Measurements from ENCODE around the gene NINL. TPM values are rescaled to one million over a fixed set of nuclear protein-coding genes. Genes with fewer than 3 reads are reported as not detected.
A peak's percentile ranks its signal among the peaks of the same experiment; 100 is the strongest.

The NINL gene
- polyA plus RNA-seq, 1 donor: 30.9 TPM

DNA sequence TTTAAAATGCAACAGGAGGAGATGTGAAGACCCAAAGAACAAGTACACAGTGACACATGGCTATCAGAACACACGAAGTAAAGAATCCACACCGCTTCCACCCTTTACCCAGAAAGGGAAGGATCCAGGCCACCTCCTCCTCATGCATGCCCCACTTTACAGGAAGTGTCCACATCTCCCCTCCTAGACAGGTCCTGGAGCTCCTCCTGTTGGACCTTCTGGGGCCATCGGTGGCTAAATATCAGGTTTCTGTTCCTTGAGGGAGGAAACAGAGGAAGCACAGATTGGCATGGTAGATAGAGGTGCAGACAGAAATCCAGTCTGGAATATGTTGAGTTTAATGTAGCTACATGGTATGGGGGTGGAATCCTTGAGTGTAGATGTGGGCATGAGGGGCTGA, 10.9 kb downstream of the NINL start:
- Histone ChIP-seq H3K27me3 (ENCODE audit: control insufficient read depth, insufficient read depth, low read length) (no peaks in the 10 kb centered on the region), H3K27ac (ENCODE audit: low read length) (no peak overlapping the region), H3K4me3 (ENCODE audit: low read length) (no peak overlapping the region), H3K9me3 (ENCODE audit: control insufficient read depth, low read depth, low read length) (no peaks in the 10 kb centered on the region), H3K36me3 (ENCODE audit: control insufficient read depth, insufficient read depth, low read length) (peaks cover 2% of the 10 kb centered on the region), H3K4me1 (ENCODE audit: control insufficient read depth, insufficient read depth, low read length) (peaks cover 12% of the 10 kb centered on the region)
- no CpG with 5 or more reads among the region's 3 CpGs for WGBS (ENCODE audit: insufficient coverage, low lambda C conversion rate)
- peak in 1 of 2 donors; percentile 33 for DNase-seq

DNA sequence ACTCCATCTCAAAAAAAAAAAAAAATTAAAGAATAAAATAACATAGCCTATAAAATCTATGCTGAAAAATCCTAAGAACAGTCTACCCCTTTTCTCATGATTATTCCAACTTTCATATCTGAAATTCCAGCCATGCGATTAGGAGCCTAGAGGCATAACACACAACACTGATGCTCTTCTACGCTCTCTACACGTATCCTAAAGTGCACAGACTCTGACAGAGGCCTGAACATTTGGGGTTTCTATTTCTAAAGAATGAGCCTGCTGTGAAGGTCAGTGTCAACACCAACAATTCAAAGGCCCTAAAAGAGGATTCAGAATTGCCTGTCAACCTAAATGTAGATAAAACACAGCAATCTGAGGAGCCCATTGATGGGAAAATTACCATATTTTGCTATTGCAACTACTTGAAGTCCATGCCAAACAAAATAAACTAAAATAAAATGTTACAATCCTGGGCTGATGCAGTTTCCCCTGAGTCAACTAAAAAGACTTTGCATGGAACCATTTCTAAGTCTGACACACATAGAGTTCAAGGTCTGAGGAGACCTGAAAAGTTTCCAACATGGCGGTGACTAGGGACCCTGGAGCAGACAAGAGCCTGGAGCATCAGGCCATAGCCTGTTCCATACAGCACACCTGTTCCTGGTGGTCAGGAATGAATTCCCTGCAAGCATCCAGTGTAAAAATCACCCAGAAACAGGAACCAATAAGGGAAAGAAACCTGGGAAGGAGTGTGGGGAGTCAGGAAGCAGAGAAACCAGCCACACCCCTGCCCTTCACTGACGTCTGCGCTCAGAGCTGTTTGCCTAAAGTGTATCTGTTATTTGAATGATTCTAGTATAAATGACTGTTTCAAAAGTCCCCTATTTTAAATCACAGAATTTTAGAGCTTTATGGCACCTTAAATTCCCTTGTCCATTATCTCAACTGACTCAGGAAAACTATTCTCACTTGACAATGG, 11.8 kb downstream of the NINL start:
- no peak overlapping the region for H3K4me3 ChIP-seq (ENCODE audit: low read length)
- no peaks in the 10 kb centered on the region for H3K9me3 ChIP-seq (ENCODE audit: control insufficient read depth, low read depth, low read length)
- peaks cover 4% of the 10 kb centered on the region for H3K36me3 ChIP-seq (ENCODE audit: control insufficient read depth, insufficient read depth, low read length)
- H3K4me1 ChIP-seq (ENCODE audit: control insufficient read depth, insufficient read depth, low read length): peaks cover 7% of the 10 kb centered on the region
- DNase-seq: no peak
- H3K27me3 ChIP-seq (ENCODE audit: control insufficient read depth, insufficient read depth, low read length): no peaks in the 10 kb centered on the region
- WGBS (ENCODE audit: insufficient coverage, low lambda C conversion rate): no CpG with 5 or more reads among the region's 6 CpGs
- no peak overlapping the region for H3K27ac ChIP-seq (ENCODE audit: low read length)

DNA sequence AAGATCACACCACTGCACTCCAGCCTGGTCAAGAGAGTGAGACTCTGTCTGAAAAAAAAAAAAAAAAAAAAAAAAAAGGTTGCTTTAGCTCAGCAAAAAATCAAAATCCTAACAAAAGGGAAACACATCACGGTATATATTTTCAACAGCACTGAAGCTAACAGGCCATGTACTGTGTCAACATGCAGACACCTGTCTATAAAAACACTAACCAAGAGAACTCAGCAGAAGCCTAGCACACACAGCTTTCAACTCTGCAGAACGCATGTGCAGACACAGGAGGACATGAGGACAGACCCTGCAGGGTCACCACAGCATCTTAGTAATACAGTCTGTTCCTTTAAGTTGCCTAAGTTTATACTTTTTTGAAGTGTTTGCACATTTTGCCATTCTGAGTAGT, 13.5 kb downstream of the NINL start:
- Histone ChIP-seq H3K36me3 (ENCODE audit: control insufficient read depth, insufficient read depth, low read length) (peaks cover 3% of the 10 kb centered on the region), H3K4me3 (ENCODE audit: low read length) (no peak overlapping the region), H3K4me1 (ENCODE audit: control insufficient read depth, insufficient read depth, low read length) (peaks cover 7% of the 10 kb centered on the region), H3K9me3 (ENCODE audit: control insufficient read depth, low read depth, low read length) (no peaks in the 10 kb centered on the region), H3K27me3 (ENCODE audit: control insufficient read depth, insufficient read depth, low read length) (no peaks in the 10 kb centered on the region), H3K27ac (ENCODE audit: low read length) (peak overlapping the region; percentile 1)
- 20% methylated on average over 1 of the region's 2 CpGs for WGBS (ENCODE audit: insufficient coverage, low lambda C conversion rate)
- peak in 1 of 2 donors; percentile 42 for DNase-seq

DNA sequence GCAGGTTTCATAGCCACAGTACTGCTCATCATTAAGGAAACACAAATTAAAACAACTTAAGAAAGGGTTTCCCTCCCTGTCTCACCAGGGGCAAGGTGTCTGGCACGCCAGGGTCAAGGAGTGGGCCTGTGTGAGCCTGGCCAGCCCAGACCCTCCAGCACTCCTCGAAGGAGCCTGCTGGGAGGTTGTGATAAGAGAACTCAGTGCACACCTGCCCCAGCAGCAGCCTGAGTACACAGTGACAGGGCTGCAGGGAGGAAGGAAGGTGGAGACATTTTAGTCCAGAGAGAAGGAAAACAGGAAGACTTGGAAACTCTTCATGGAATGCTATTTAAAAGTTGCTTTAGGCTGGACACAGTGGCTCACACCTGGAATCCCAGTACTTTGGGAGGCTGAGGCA, 14.1 kb downstream of the NINL start:
- H3K4me1 ChIP-seq (ENCODE audit: control insufficient read depth, insufficient read depth, low read length): peaks cover 7% of the 10 kb centered on the region
- no peaks in the 10 kb centered on the region for H3K27me3 ChIP-seq (ENCODE audit: control insufficient read depth, insufficient read depth, low read length)
- WGBS (ENCODE audit: insufficient coverage, low lambda C conversion rate): no CpG with 5 or more reads among the region's 2 CpGs
- H3K27ac ChIP-seq (ENCODE audit: low read length): peak overlapping the region; percentile 68
- peak in 1 of 2 donors; percentile 44 for DNase-seq
- H3K4me3 ChIP-seq (ENCODE audit: low read length): no peak overlapping the region
- no peaks in the 10 kb centered on the region for H3K9me3 ChIP-seq (ENCODE audit: control insufficient read depth, low read depth, low read length)
- peaks cover 2% of the 10 kb centered on the region for H3K36me3 ChIP-seq (ENCODE audit: control insufficient read depth, insufficient read depth, low read length)

DNA sequence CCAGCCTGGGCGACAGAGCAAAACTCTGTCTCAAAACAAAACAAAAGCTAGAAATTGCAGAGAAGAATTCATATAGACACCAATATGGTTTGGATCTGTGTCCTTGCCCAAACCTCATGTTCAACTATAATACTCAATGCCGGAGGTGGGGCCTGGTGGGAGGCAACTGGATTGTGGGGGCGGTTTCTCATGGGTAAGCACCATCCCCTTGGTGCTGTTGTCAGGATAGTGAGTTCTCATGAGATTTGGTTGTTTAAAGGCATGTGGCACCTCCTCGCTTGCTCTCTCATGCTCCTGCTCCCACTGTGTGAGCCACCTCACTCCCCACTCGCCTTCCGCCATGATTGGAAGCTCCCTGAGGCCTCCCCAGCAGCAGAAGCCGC, 15.2 kb downstream of the NINL start:
- Histone ChIP-seq H3K9me3 (ENCODE audit: control insufficient read depth, low read depth, low read length) (no peaks in the 10 kb centered on the region), H3K36me3 (ENCODE audit: control insufficient read depth, insufficient read depth, low read length) (peaks cover 2% of the 10 kb centered on the region), H3K4me3 (ENCODE audit: low read length) (no peak overlapping the region), H3K4me1 (ENCODE audit: control insufficient read depth, insufficient read depth, low read length) (peaks cover 7% of the 10 kb centered on the region), H3K27ac (ENCODE audit: low read length) (no peak overlapping the region), H3K27me3 (ENCODE audit: control insufficient read depth, insufficient read depth, low read length) (no peaks in the 10 kb centered on the region)
- WGBS (ENCODE audit: insufficient coverage, low lambda C conversion rate): no CpG with 5 or more reads among the region's 7 CpGs
- no peak for DNase-seq

DNA sequence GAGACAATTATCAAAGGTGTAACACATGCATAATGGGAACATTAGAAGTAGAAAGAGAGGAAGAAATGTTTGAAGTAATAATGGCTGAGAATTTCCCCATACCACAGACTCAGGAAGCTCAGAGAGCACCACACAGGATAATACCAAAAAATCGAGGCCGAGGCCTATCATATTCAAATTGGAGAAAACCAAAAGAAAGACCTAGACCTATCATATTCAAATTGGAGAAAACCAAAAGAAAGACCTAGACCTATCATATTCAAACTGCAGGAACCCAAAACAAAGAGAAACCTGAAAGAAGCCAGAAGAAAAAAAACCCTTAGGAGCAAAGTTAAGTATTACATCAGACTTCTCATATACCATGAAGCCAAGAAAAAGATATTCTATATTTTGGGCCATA, 18.0 kb downstream of the NINL start:
- DNase-seq: no peak
- no CpG with 5 or more reads among the region's 2 CpGs for WGBS (ENCODE audit: insufficient coverage, low lambda C conversion rate)
- no peak overlapping the region for H3K4me3 ChIP-seq (ENCODE audit: low read length)
- H3K4me1 ChIP-seq (ENCODE audit: control insufficient read depth, insufficient read depth, low read length): peaks cover 7% of the 10 kb centered on the region
- H3K9me3 ChIP-seq (ENCODE audit: control insufficient read depth, low read depth, low read length): no peaks in the 10 kb centered on the region
- H3K27ac ChIP-seq (ENCODE audit: low read length): no peak overlapping the region
- no peaks in the 10 kb centered on the region for H3K27me3 ChIP-seq (ENCODE audit: control insufficient read depth, insufficient read depth, low read length)
- H3K36me3 ChIP-seq (ENCODE audit: control insufficient read depth, insufficient read depth, low read length): peaks cover 2% of the 10 kb centered on the region

DNA sequence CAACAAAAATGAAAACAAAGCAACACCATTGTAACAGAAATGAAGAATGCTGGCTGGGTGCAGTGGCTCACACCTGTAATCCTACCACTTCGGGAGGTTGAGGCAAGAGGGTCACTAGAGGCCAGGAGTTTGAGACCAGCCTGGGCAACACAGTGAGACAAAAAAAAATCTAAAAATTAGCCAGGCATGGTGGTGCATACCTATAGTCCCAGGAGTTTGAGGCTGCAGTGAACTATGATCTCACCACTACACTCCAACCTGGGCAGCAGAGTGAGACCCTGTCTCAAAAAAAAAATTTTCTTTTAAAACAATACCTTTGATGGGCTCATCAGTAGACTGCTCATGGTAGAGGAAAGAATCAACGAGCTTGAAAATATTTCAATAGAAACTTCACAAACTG, 18.5 kb downstream of the NINL start:
- Histone ChIP-seq H3K36me3 (ENCODE audit: control insufficient read depth, insufficient read depth, low read length) (peaks cover 2% of the 10 kb centered on the region), H3K4me1 (ENCODE audit: control insufficient read depth, insufficient read depth, low read length) (peaks cover 6% of the 10 kb centered on the region), H3K4me3 (ENCODE audit: low read length) (no peak overlapping the region), H3K27me3 (ENCODE audit: control insufficient read depth, insufficient read depth, low read length) (no peaks in the 10 kb centered on the region), H3K27ac (ENCODE audit: low read length) (no peak overlapping the region), H3K9me3 (ENCODE audit: control insufficient read depth, low read depth, low read length) (no peaks in the 10 kb centered on the region)
- WGBS (ENCODE audit: insufficient coverage, low lambda C conversion rate): 92% methylated on average over 1 of the region's 2 CpGs
- DNase-seq: no peak

DNA sequence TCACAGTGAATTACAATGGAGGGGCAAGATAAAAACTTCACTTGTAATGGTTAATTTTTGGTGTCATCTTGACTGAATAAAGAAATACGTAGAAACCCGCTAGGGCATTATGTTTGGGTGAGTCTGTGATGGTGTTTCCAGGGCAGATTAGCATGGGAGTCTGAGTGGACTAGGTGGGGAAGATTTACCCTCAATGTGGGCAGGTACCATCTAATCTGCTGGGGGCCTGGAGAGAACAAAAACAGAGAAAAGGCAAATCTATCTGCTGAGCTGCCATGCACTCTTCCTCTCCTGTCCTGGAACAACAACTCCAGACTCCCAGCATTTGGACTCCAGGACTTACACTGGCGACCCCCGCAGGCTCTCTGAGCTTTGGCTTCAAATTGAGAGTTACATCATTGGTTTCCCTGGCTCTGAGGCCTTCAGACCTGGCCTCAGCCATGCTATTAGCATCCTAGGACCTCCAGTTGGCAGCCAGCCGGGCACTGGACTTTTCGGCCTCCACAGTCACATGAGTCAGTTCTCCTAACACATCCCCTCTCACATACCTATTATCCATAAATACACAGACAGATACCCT, 19.7 kb downstream of the NINL start:
- Histone ChIP-seq H3K27me3 (ENCODE audit: control insufficient read depth, insufficient read depth, low read length) (no peaks in the 10 kb centered on the region), H3K4me3 (ENCODE audit: low read length) (no peak overlapping the region), H3K9me3 (ENCODE audit: control insufficient read depth, low read depth, low read length) (peaks cover 2% of the 10 kb centered on the region), H3K36me3 (ENCODE audit: control insufficient read depth, insufficient read depth, low read length) (peaks cover 2% of the 10 kb centered on the region), H3K4me1 (ENCODE audit: control insufficient read depth, insufficient read depth, low read length) (no peaks in the 10 kb centered on the region), H3K27ac (ENCODE audit: low read length) (no peak overlapping the region)
- no CpG with 5 or more reads among the region's 6 CpGs for WGBS (ENCODE audit: insufficient coverage, low lambda C conversion rate)
- no peak for DNase-seq

DNA sequence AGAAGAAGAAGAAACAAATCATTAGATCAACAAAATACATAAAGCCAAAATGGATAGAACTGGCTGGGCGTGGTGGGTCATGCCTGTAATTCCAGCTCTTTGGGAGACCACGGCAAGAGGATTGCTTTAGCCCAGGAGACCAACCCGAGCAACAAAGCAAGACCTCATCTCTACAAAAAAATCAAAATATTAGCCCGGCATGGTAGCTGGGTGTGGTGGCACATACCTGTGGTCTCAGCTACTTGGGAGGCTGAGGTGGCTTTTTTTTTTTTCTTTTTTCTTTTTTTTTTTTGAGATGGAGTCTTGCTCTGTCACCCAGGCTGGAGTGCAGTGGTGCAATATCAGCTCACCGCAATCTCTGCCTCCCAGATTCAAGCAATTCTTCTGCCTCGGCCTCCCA, 21.5 kb downstream of the NINL start:
- Histone ChIP-seq H3K36me3 (ENCODE audit: control insufficient read depth, insufficient read depth, low read length) (no peaks in the 10 kb centered on the region), H3K9me3 (ENCODE audit: control insufficient read depth, low read depth, low read length) (peaks cover 3% of the 10 kb centered on the region), H3K4me1 (ENCODE audit: control insufficient read depth, insufficient read depth, low read length) (no peaks in the 10 kb centered on the region), H3K27ac (ENCODE audit: low read length) (no peak overlapping the region), H3K27me3 (ENCODE audit: control insufficient read depth, insufficient read depth, low read length) (no peaks in the 10 kb centered on the region), H3K4me3 (ENCODE audit: low read length) (no peak overlapping the region)
- DNase-seq: no peak
- no CpG with 5 or more reads among the region's 6 CpGs for WGBS (ENCODE audit: insufficient coverage, low lambda C conversion rate)

DNA sequence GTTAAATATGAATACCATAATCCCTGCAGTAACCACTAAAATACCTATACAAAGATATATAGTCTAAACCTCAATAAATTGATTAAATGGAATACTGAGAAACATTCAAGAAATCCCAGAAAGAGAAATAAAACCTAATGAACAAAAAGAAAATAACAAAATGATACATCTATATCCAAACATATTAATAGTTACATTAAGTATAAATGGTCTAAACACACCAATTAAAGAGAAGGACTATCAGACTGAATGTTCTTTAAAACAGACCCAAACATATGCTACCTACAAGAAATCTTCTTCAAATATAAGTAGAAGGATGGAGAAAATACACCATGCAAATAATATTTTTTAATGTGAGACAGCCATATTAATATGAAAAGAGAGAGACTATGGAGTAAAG, 22.0 kb downstream of the NINL start:
- DNase-seq: no peak
- no peak overlapping the region for H3K27ac ChIP-seq (ENCODE audit: low read length)
- no peak overlapping the region for H3K4me3 ChIP-seq (ENCODE audit: low read length)
- peaks cover 3% of the 10 kb centered on the region for H3K9me3 ChIP-seq (ENCODE audit: control insufficient read depth, low read depth, low read length)
- H3K4me1 ChIP-seq (ENCODE audit: control insufficient read depth, insufficient read depth, low read length): no peaks in the 10 kb centered on the region
- no peaks in the 10 kb centered on the region for H3K27me3 ChIP-seq (ENCODE audit: control insufficient read depth, insufficient read depth, low read length)
- H3K36me3 ChIP-seq (ENCODE audit: control insufficient read depth, insufficient read depth, low read length): no peaks in the 10 kb centered on the region
